AG09309 (cell line): ENCODE measurements around the gene OPRD1.
A peak's percentile ranks its signal among the peaks of the same experiment; 100 is the strongest.
"Not testable (repeated sequence)": the region's sequence is repeated elsewhere in the genome, so short reads cannot be mapped to it uniquely, and the experiment has no call there.

Source experiments
- DNase-seq: peaks from one replicate; pipeline ENCODE4 v3.0.0-alpha.2; 2010; ENCODE audit warnings: low read depth
- H3K4me3 ChIP-seq: 2 replicates; pipeline ENCODE4 v1.5.1; 2011; ENCODE audit warnings: mild to moderate bottlenecking, low read depth, low read length, moderate library complexity; ENCODE audit not compliant: control insufficient read depth
- TF ChIP-seq, protein P1 (sequence below): IDR thresholded peaks from 2 replicates; pipeline ENCODE4 v1.5.1; 2011; ENCODE audit warnings: mild to moderate bottlenecking, low read depth, low read length, inconsistent platforms; ENCODE audit not compliant: insufficient read depth, control insufficient read depth; ENCODE audit errors: missing control alignments

Gene OPRD1

DNA sequence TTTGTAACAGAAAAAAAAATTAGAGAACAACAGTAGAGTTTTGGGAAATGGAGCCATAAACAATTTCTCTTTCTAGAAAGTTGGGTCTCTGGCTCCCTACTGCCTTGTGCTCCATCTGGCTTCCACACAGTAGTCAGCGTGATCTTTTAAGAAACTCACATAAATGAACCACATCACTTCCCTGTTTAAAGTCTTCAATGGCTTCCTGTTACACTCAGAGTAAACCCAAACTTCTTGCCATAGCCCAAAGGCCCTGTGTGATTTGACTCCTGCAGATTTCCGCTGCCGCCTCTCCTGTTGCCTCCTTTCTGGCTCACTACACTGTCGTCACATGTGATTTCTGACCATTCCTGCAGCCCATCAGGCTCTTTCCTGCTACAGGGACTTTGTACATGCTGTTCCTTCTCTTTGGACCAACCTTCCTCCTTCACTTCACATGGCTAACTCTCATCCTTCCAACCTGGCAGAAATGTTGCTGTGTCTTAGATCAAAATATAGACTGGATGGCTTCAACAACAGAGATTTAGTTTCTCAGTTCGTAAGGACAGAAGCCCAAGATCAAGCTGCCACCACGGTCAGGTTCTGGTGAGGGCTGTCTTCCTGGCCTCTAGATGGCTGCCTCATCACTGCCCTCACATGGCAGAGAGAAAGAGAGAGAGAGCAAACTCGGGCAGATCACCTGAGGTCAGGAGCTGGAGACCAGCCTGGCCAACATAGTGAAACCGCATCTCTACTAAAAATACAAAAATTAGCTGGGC, 34.0 kb downstream of the OPRD1 start:
- TF ChIP-seq, protein P1, sequence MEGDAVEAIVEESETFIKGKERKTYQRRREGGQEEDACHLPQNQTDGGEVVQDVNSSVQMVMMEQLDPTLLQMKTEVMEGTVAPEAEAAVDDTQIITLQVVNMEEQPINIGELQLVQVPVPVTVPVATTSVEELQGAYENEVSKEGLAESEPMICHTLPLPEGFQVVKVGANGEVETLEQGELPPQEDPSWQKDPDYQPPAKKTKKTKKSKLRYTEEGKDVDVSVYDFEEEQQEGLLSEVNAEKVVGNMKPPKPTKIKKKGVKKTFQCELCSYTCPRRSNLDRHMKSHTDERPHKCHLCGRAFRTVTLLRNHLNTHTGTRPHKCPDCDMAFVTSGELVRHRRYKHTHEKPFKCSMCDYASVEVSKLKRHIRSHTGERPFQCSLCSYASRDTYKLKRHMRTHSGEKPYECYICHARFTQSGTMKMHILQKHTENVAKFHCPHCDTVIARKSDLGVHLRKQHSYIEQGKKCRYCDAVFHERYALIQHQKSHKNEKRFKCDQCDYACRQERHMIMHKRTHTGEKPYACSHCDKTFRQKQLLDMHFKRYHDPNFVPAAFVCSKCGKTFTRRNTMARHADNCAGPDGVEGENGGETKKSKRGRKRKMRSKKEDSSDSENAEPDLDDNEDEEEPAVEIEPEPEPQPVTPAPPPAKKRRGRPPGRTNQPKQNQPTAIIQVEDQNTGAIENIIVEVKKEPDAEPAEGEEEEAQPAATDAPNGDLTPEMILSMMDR: peak; percentile 38
- no peak for DNase-seq
- H3K4me3 ChIP-seq: no peak overlapping the region

DNA sequence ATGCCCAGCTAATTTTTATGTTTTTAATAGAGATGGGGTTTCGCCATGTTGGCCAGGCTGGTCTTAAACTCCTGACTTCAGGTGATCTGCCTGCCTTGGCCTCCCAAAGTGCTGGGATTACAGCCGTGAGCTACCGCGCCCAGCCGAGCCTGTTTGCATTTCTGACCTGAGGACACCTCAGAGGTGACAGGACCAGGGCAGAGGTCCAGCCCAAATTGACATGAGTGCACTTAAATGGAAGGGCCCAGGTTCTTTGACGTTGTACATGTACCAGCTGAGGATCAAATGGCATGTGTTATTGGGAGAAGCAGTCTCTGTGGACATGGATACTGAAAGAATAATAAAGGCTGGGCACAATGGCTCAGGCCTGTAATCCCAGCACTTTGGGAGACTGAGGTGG, 35.2 kb downstream of the OPRD1 start:
- not testable (repeated sequence) for DNase-seq, H3K4me3 ChIP-seq

DNA sequence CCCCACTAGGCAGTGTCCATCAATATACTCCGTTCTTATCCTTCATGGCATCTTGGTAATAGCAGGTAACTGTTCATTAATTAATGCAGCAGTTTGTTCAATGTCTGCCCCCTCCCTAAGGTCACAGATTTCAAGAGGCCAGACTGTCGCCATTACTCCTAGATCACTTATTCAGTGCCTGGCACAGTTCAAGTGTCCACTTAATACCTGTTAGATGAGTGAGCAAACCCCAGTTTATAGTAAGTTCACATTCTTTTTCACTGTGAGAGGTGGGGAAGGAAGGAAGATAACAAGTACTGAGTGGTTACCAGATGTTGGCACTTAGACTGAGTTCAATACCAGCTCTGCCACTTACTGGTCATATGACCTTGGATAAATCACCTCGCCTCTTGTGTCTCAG, 36.4 kb downstream of the OPRD1 start:
- no peak for DNase-seq
- TF ChIP-seq, protein P1: no peak
- H3K4me3 ChIP-seq: no peak overlapping the region

DNA sequence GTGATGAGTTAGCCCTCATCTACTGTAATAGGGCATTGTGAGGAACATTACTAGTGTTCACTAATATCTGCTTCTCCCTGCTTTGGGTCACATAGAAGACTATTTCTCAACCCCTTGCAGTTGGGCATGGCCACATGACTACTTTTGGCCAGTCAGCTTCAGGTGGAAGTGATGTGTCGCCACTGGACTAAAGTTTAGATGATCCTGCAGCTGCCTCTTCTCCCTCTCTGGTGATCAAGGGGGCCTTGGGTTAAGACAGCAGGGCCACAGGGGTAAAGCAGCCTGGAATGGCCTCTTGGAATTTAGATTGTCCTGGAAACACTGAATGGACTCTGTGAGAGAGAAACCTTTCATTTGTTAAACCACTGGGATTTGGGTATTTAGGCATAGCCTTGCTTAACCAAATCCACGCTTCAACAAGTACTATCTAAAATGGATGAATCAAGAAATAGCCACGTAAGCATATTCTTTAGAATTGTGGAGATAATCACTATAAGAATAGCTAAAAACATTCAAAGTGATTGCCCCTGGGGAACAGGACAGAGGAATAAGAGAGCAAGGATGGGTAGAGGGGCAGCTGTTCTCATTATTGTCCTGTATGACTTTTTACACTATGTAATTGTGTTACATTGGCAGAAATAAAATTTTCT, 41.2 kb downstream of the OPRD1 start:
- TF ChIP-seq, protein P1: no peak
- DNase-seq: no peak
- no peak overlapping the region for H3K4me3 ChIP-seq

DNA sequence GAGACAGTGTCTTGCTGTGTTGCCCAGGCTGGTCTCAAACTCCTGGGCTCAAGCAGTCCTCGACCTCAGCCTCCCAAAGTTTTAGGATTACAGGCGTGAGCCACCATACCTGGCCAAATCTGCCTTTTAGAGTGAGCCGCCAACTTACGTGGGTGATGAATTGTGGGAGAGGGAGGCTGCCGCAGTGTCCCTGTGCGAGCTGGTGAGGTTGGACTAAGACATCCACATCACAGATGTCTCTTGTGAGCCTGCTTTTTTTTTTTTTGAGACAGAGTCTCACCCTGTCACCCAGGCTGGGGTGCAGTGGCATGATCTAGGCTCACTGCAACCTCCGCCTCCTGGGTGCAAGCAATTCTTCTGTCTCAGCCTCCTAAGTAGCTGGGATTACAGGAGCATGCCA, 42.4 kb downstream of the OPRD1 start:
- H3K4me3 ChIP-seq, DNase-seq: not testable (repeated sequence)

DNA sequence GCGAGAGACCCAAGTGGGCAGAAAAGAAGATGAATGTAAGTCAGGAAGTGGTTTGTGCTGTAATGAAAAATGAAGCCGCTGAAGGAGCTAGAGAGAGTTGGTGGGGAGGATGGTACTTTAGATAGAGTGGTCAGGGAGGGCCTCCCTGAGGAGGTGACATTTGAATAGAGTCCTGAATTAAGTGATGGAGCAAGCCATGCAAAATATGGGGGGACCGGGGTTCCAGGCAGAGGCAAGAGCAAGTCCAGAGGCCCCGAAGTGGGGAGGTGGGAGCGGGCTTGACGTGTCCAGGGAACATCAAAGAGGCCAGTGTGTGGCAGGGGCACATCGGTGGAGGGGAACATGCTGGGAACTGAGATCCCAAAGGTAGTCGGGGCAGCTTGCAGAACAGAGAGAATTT, 43.1 kb downstream of the OPRD1 start:
- no peak overlapping the region for H3K4me3 ChIP-seq
- no peak for DNase-seq
- TF ChIP-seq, protein P1: no peak

DNA sequence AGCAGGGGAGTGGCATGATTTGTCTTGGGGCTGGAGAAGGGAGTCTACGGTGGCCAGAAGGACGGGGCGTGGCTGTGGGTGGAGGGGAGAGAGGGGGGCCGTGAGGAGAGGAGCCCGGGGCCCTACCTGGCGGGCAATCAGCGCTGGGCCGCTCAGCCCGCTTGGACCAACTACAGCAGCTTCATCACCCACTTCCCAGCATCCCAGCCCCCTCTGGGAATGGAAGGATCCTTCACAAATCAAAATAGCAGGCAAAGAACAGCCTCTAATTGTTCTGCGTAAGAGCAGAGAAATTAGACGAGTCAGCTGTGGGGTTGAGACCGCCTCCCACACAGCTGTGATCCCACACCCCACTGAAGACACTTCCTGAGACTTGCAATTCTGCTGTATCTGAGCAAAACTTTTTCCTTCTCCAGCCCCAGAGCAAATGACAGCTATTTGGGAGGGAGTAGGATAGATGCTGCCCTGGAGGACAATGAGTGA, 43.5 kb downstream of the OPRD1 start:
- TF ChIP-seq, protein P1: no peak
- no peak for DNase-seq
- no peak overlapping the region for H3K4me3 ChIP-seq
